HAP-1 (cell line): ENCODE measurements around the gene SLC7A5.
"Not testable (repeated sequence)": the region's sequence is repeated elsewhere in the genome, so short reads cannot be mapped to it uniquely, and the experiment has no call there.

ENCODE experiments used
- DNase-seq, 2 experiments: peaks; one replicate each; pipeline ENCODE4 v3.0.0-alpha.2; 2016 to 2020; ENCODE audit warnings: low spot score in 2 of 2
- H3K27me3 ChIP-seq: fragments of 250-450 bp; sonication (Bioruptor Pico); 2 replicates; pipeline ENCODE4 v1.5.1; 2020; ENCODE audit warnings: low read depth, mild to moderate bottlenecking, moderate library complexity
- H3K36me3 ChIP-seq: fragments of 250-450 bp; sonication (Bioruptor Pico); replicated peaks from 2 replicates; pipeline ENCODE4 v1.5.1; 2020; ENCODE audit warnings: mild to moderate bottlenecking
- H3K4me1 ChIP-seq: fragments of 250-450 bp; sonication (Bioruptor Pico); 2 replicates; pipeline ENCODE4 v1.5.1; 2020; ENCODE audit warnings: mild to moderate bottlenecking
- H3K4me3 ChIP-seq: fragments of 250-450 bp; sonication (Bioruptor Pico); 2 replicates; pipeline ENCODE4 v1.5.1; 2020; ENCODE audit warnings: mild to moderate bottlenecking, moderate library complexity
- H3K9me3 ChIP-seq: fragments of 250-450 bp; sonication (Bioruptor Pico); 2 replicates; pipeline ENCODE4 v1.5.1; 2020; ENCODE audit warnings: mild to moderate bottlenecking, moderate library complexity
- in situ Hi-C: fragments of 300-500 bp; cut with MboI; formaldehyde crosslinking; loops from 3 replicates; pipeline ENCODE4 v1.14.3; 2020; ENCODE audit warnings: low sequenced_read_pairs, inconsistent platforms, mixed read lengths

Gene SLC7A5

GRCh38 chr16:87816507-87817100, 52.7 kb downstream of the SLC7A5 start:
- no peaks in the 10 kb centered on the region for H3K27me3 ChIP-seq
- H3K4me3 ChIP-seq = no peak overlapping the region
- H3K9me3 ChIP-seq = peaks cover 9% of the 10 kb centered on the region
- peaks cover 7% of the 10 kb centered on the region for H3K4me1 ChIP-seq
- H3K36me3 ChIP-seq = no peaks in the 10 kb centered on the region
- in situ Hi-C loops = no loop called here
- DNase-seq = no peak

DNA sequence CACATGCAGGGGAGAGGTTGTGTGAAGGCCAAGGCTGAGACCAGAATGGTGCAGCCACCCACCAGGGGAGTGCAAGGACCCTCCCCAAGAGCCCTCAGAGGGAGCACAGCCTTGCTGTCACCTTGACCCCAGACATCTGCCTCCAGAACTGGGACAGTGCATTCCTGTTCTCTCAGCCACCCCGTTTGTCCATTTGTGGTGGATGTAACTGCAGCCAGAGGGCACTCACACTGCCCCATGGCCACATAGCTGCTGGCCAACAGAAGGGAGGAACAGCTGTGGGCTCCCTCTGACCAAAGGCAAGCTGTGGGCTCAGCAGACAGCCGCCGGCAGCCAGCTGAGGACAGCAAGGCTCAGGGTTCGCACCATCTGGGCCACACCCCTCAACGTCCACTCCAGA, 53.7 kb downstream of the SLC7A5 start:
- Histone ChIP-seq H3K4me1 (peaks cover 4% of the 10 kb centered on the region), H3K4me3 (no peak overlapping the region), H3K27me3 (no peaks in the 10 kb centered on the region), H3K9me3 (peaks cover 9% of the 10 kb centered on the region), H3K36me3 (no peaks in the 10 kb centered on the region)
- no peak for DNase-seq
- in situ Hi-C loops = no loop called here

GRCh38 chr16:87812200-87812656, 57.1 kb downstream of the SLC7A5 start:
- no peak overlapping the region for H3K4me3 ChIP-seq
- H3K27me3 ChIP-seq = no peaks in the 10 kb centered on the region
- H3K9me3 ChIP-seq = no peaks in the 10 kb centered on the region; the same call in 1 of the 2 replicates
- no peak for DNase-seq
- H3K36me3 ChIP-seq = no peaks in the 10 kb centered on the region
- no peaks in the 10 kb centered on the region; the same call in 1 of the 2 replicates for H3K4me1 ChIP-seq
- in situ Hi-C loops = no loop called here

- in situ Hi-C loops, H3K36me3 ChIP-seq, DNase-seq, H3K9me3 ChIP-seq, H3K4me1 ChIP-seq, H3K4me3 ChIP-seq, H3K27me3 ChIP-seq: not testable (repeated sequence)
Measured at GRCh38 chr16:87811454-87811853, 57.9 kb downstream of the SLC7A5 start.

- no peaks in the 10 kb centered on the region for H3K9me3 ChIP-seq
- H3K27me3 ChIP-seq = no peaks in the 10 kb centered on the region
- no peak for DNase-seq
- in situ Hi-C loops = no loop called here
- peaks cover 7% of the 10 kb centered on the region for H3K4me1 ChIP-seq
- no peak overlapping the region for H3K4me3 ChIP-seq
- H3K36me3 ChIP-seq = no peaks in the 10 kb centered on the region
Measured at GRCh38 chr16:87809150-87809902, 60.0 kb downstream of the SLC7A5 start.

DNA sequence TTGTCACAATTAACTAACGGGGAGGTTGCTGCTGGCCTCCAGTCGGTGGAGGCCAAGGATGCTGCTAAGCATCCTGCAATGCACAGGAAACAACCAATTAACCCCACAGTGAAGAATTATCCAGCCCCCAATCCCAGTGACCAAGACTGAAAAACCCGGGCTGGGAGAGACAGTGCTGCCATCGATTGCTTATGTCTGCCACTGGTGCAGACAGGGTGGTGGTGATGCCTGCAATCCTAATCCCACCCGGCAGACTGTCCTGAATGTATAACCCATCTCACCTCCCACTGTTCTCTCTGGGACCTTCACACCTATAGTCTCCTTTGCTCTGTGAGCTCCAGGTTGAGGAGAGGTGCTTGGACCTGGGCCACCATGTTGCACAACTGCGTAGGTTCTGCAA, 61.2 kb downstream of the SLC7A5 start:
- no peaks in the 10 kb centered on the region for H3K36me3 ChIP-seq
- H3K9me3 ChIP-seq = no peaks in the 10 kb centered on the region
- peaks cover 7% of the 10 kb centered on the region for H3K4me1 ChIP-seq
- no peak for DNase-seq
- in situ Hi-C loops = no loop called here
- H3K27me3 ChIP-seq = no peaks in the 10 kb centered on the region
- H3K4me3 ChIP-seq = no peak overlapping the region

GRCh38 chr16:87806641-87807546, 62.4 kb downstream of the SLC7A5 start:
- Histone ChIP-seq H3K9me3 (no peaks in the 10 kb centered on the region), H3K4me1 (peaks cover 7% of the 10 kb centered on the region), H3K4me3 (no peak overlapping the region), H3K27me3 (no peaks in the 10 kb centered on the region), H3K36me3 (no peaks in the 10 kb centered on the region)
- DNase-seq = peak in 1 of 2 experiments; percentile 37
- in situ Hi-C loops = no loop called here

DNA sequence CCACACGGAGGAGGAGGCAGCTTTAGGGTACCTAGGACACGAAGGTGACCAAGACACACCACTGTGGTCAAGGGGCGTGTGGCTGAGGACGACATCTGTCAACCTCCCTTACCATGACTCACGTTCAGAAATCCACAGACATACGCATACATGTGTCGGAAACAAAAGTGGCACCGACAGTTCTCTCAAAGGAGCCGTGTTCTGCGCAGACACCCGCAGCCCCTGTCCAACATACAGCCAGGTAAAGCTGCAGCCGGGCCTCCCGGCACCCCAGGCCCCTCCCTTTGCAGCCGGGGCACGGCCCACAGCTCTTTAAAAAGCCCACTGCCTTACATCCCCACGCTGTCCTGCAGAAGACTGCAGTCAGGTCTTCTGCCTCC, 63.1 kb downstream of the SLC7A5 start:
- no peaks in the 10 kb centered on the region for H3K27me3 ChIP-seq
- H3K4me1 ChIP-seq = peaks cover 7% of the 10 kb centered on the region
- no peaks in the 10 kb centered on the region for H3K36me3 ChIP-seq
- in situ Hi-C loops = no loop called here
- DNase-seq = no peak
- H3K4me3 ChIP-seq = no peak overlapping the region
- H3K9me3 ChIP-seq = no peaks in the 10 kb centered on the region

DNA sequence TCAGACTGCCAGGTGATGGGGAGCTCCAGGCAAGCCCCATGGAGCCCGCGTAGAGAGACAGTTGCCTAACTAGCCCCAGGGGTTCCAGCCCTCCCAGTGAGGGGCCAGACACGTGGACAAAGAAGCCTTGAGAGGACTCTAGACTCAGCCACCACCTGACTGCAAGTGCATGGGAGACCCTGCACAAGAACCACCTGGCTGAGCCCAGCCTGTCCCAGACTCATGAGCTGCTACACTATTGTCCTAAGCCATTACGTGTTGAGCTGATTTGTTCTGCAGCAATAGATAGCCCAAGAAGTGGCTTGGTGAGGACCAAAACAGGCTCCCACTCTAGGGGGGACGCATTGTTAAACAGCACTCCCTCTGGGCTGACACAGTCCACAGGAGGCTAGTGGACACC, 65.9 kb downstream of the SLC7A5 start:
- DNase-seq = no peak
- H3K4me3 ChIP-seq = no peak overlapping the region
- in situ Hi-C loops = no loop called here
- H3K36me3 ChIP-seq = no peaks in the 10 kb centered on the region
- peaks cover 7% of the 10 kb centered on the region for H3K4me1 ChIP-seq
- H3K27me3 ChIP-seq = no peaks in the 10 kb centered on the region
- no peaks in the 10 kb centered on the region for H3K9me3 ChIP-seq

- DNase-seq = no peak
- Histone ChIP-seq H3K4me3 (no peak overlapping the region), H3K27me3 (no peaks in the 10 kb centered on the region), H3K9me3 (no peaks in the 10 kb centered on the region), H3K4me1 (peaks cover 7% of the 10 kb centered on the region), H3K36me3 (no peaks in the 10 kb centered on the region)
- in situ Hi-C loops = no loop called here
Measured at GRCh38 chr16:87802670-87803069, 66.6 kb downstream of the SLC7A5 start.

GRCh38 chr16:87801679-87802259, 67.5 kb downstream of the SLC7A5 start:
- H3K4me1 ChIP-seq = peaks cover 4% of the 10 kb centered on the region
- no peaks in the 10 kb centered on the region for H3K27me3 ChIP-seq
- DNase-seq = no peak
- no peak overlapping the region for H3K4me3 ChIP-seq
- H3K9me3 ChIP-seq = no peaks in the 10 kb centered on the region
- H3K36me3 ChIP-seq = no peaks in the 10 kb centered on the region
- in situ Hi-C loops = no loop called here

DNA sequence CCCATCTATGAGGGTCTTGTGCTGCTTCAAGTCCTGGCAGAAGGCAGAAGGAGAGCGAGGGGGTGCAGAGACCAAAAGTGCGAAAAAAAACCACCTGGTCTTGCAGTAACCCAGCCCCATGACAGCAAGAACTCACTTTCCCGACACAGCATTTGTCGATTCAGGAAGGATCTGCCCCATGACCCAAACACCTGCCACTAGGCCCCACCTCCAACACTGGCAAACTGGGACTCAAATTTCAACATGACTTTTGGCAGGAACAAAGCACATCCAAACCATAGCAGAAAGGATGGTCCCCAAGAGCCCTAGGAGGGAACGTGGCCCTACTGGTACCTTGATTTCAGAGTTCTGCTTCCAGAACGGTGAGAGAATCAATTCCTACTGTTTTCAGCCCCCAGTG, 68.8 kb downstream of the SLC7A5 start:
- DNase-seq = no peak
- Histone ChIP-seq H3K9me3 (no peaks in the 10 kb centered on the region), H3K27me3 (no peaks in the 10 kb centered on the region), H3K36me3 (no peaks in the 10 kb centered on the region), H3K4me1 (no peaks in the 10 kb centered on the region), H3K4me3 (no peak overlapping the region)
- in situ Hi-C loops = no loop called here

DNA sequence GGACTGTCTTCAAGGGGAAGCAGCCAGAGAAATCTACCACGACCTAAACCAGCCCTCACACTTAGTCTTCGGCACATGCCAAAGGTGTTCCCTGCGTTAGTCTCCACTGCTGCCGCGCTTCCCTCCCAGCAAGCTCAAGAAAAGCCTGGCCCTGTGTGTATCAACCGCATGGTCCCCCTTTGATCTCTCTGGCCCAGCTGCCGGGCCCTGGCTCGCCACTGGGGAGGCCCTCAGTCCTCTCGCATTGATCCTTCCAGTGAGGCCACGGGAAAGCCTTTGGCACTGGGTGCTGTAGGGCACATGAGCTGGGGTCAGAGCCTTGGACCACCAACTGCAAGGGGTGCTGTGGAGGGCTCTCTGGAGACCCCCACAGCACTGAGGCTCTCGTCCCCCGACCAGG, 74.0 kb downstream of the SLC7A5 start:
- Histone ChIP-seq H3K4me1 (no peaks in the 10 kb centered on the region), H3K27me3 (no peaks in the 10 kb centered on the region), H3K4me3 (no peak overlapping the region), H3K9me3 (no peaks in the 10 kb centered on the region), H3K36me3 (no peaks in the 10 kb centered on the region)
- no peak for DNase-seq
- in situ Hi-C loops = no loop called here
